Mesendoderm (in vitro differentiated cells): Measurements from ENCODE around the gene PLD4. TPM values are rescaled to one million over a fixed set of nuclear protein-coding genes. Genes with fewer than 3 reads are reported as not detected.
A peak's percentile ranks its signal among the peaks of the same experiment; 100 is the strongest.

Experiments
- DNase-seq: peaks from one replicate; pipeline ENCODE4 v3.0.0; 2013
- H2AK5ac ChIP-seq: 2 replicates; pipeline ENCODE4 v1.6.1; 2013; ENCODE audit warnings: low read length, inconsistent platforms
- H2BK120ac ChIP-seq: 2 replicates; pipeline ENCODE4 v1.6.1; 2013; ENCODE audit warnings: low read depth, mild to moderate bottlenecking, low read length, moderate library complexity, mixed read lengths
- H2BK15ac ChIP-seq: replicated peaks from 2 replicates; pipeline ENCODE4 v1.6.1; 2013; ENCODE audit warnings: low read depth, mild to moderate bottlenecking, moderate library complexity
- H2BK5ac ChIP-seq: 2 replicates; pipeline ENCODE4 v1.6.1; 2013; ENCODE audit warnings: low read length, inconsistent platforms
- H3K18ac ChIP-seq: 2 replicates; pipeline ENCODE4 v1.6.1; 2013; ENCODE audit warnings: mild to moderate bottlenecking, low read length, mixed read lengths
- H3K23ac ChIP-seq: one replicate; pipeline ENCODE4 v1.6.1; 2013; ENCODE audit warnings: low read length
- H3K27ac ChIP-seq: 2 replicates; pipeline ENCODE4 v1.5.1; 2013; ENCODE audit warnings: low read depth, mild to moderate bottlenecking, inconsistent platforms, low read length, moderate library complexity
- H3K27me3 ChIP-seq: 2 replicates; pipeline ENCODE4 v1.6.1; 2013; ENCODE audit warnings: low read length, control low read depth, mild to moderate bottlenecking, inconsistent platforms; ENCODE audit not compliant: insufficient read depth, poor library complexity
- H3K36me3 ChIP-seq: 2 replicates; pipeline ENCODE4 v1.6.1; 2013; ENCODE audit warnings: low read length, inconsistent platforms; ENCODE audit not compliant: control insufficient read depth, insufficient read depth
- H3K4ac ChIP-seq: one replicate; pipeline ENCODE4 v1.6.1; 2013; ENCODE audit warnings: low read depth, mild to moderate bottlenecking, low read length, moderate library complexity
- H3K4me1 ChIP-seq: 2 replicates; pipeline ENCODE4 v1.6.1; 2013; ENCODE audit warnings: low read depth, low read length, inconsistent platforms; ENCODE audit not compliant: control insufficient read depth
- H3K4me2 ChIP-seq: 2 replicates; pipeline ENCODE4 v1.6.1; 2013; ENCODE audit warnings: low read length
- H3K4me3 ChIP-seq: 2 replicates; pipeline ENCODE4 v1.5.1; 2013; ENCODE audit warnings: mild to moderate bottlenecking, low read length
- H3K56ac ChIP-seq: one replicate; pipeline ENCODE4 v1.6.1; 2013; ENCODE audit warnings: low read length
- H3K79me1 ChIP-seq: 2 replicates; pipeline ENCODE4 v1.6.1; 2013; ENCODE audit warnings: low read length, inconsistent platforms
- H3K79me2 ChIP-seq: 2 replicates; pipeline ENCODE4 v1.6.1; 2013; ENCODE audit warnings: mild to moderate bottlenecking, low read length; ENCODE audit not compliant: control insufficient read depth, insufficient read depth
- H3K9ac ChIP-seq: 2 replicates; pipeline ENCODE4 v1.6.1; 2013; ENCODE audit warnings: low read length, inconsistent platforms
- H4K5ac ChIP-seq: one replicate; pipeline ENCODE4 v1.6.1; 2013; ENCODE audit warnings: low read length
- H4K8ac ChIP-seq: one replicate; pipeline ENCODE4 v1.6.1; 2013; ENCODE audit warnings: low read depth, mild to moderate bottlenecking, control low read depth, low read length, moderate library complexity
- WGBS: extraction: QIAGEN DNeasy Blood & Tissue Kit; methylation state at CpG from one replicate; pipeline ENCODE4 v1.1.7; 2013; ENCODE audit warnings: low lambda C conversion rate, missing lambda C conversion rate; ENCODE audit not compliant: insufficient coverage; ENCODE audit errors: extremely low coverage; 5-methylcytosine and 5-hydroxymethylcytosine counted together
- polyA plus RNA-seq, 2 experiments: library from polyadenylated mRNA; stranded (reverse); fragments of 200-250 nt; gene quantifications; one replicate each; pipeline ENCODE4 v1.2.3, GENCODE V29; 2013

The PLD4 gene
- not detected for polyA plus RNA-seq (2013, experiment 1 of 2)
- polyA plus RNA-seq (2013, experiment 2 of 2) = not detected

- H3K23ac ChIP-seq = no peak within 1 kb of the TSS
- H3K79me1 ChIP-seq = no peaks in the 10 kb centered on the region
- H3K4ac ChIP-seq = no peak within 1 kb of the TSS
- H2AK5ac ChIP-seq = no peak within 1 kb of the TSS
- no peak within 1 kb of the TSS for H2BK5ac ChIP-seq
- H4K5ac ChIP-seq = no peak within 1 kb of the TSS
- no peak for DNase-seq
- no peaks in the 10 kb centered on the region for H3K27me3 ChIP-seq
- H2BK120ac ChIP-seq = no peak within 1 kb of the TSS
- no peak within 1 kb of the TSS for H3K9ac ChIP-seq
- H3K18ac ChIP-seq = no peak within 1 kb of the TSS
- no CpG with 5 or more reads among the region's 14 CpGs for WGBS
- no peaks in the 10 kb centered on the region for H3K79me2 ChIP-seq
- H3K4me2 ChIP-seq = no peak within 1 kb of the TSS
- no peak within 1 kb of the TSS for H3K56ac ChIP-seq
- no peak within 1 kb of the TSS for H3K27ac ChIP-seq
- no peak within 1 kb of the TSS for H4K8ac ChIP-seq
- no peak within 1 kb of the TSS for H2BK15ac ChIP-seq
- no peaks in the 10 kb centered on the region for H3K4me1 ChIP-seq
- no peaks in the 10 kb centered on the region for H3K36me3 ChIP-seq
- H3K4me3 ChIP-seq = no peak within 1 kb of the TSS
These were observed at the start of gene PLD4 for GRCh38 chr14:104924421-104925213. PLD4 (plus strand) TSS chr14:104924879; CDS start chr14:104927141, 2,262 bp downstream.

GRCh38 chr14:104875412-104875751 lies 49.3 kb upstream of the PLD4 start:
- Histone ChIP-seq H2BK120ac (no peak overlapping the region), H3K4me3 (no peak overlapping the region), H3K4ac (no peak overlapping the region), H3K79me1 (peaks cover 8% of the 10 kb centered on the region), H2BK15ac (no peak overlapping the region), H4K5ac (no peak overlapping the region), H3K4me1 (peaks cover 2% of the 10 kb centered on the region), H3K4me2 (no peak overlapping the region), H3K23ac (no peak overlapping the region), H3K56ac (no peak overlapping the region), H3K27ac (no peak overlapping the region), H3K27me3 (no peaks in the 10 kb centered on the region), H2BK5ac (no peak overlapping the region), H3K9ac (no peak overlapping the region), H2AK5ac (no peak overlapping the region), H3K18ac (no peak overlapping the region), H3K79me2 (no peaks in the 10 kb centered on the region), H4K8ac (no peak overlapping the region), H3K36me3 (no peaks in the 10 kb centered on the region)
- DNase-seq = no peak
- WGBS = no CpG with 5 or more reads among the region's 13 CpGs

GRCh38 chr14:104875811-104876210 lies 48.9 kb upstream of the PLD4 start:
- H2BK5ac ChIP-seq = no peak overlapping the region
- H4K5ac ChIP-seq = no peak overlapping the region
- no peak overlapping the region for H3K27ac ChIP-seq
- no peak overlapping the region for H2BK120ac ChIP-seq
- no peak overlapping the region for H4K8ac ChIP-seq
- no peak overlapping the region for H2AK5ac ChIP-seq
- H3K4me1 ChIP-seq = peaks cover 2% of the 10 kb centered on the region
- H3K79me2 ChIP-seq = no peaks in the 10 kb centered on the region
- H3K56ac ChIP-seq = no peak overlapping the region
- H3K36me3 ChIP-seq = no peaks in the 10 kb centered on the region
- no peaks in the 10 kb centered on the region for H3K27me3 ChIP-seq
- DNase-seq = no peak
- H2BK15ac ChIP-seq = no peak overlapping the region
- no CpG with 5 or more reads among the region's 8 CpGs for WGBS
- no peak overlapping the region for H3K23ac ChIP-seq
- H3K4me3 ChIP-seq = no peak overlapping the region
- H3K4ac ChIP-seq = no peak overlapping the region
- H3K4me2 ChIP-seq = no peak overlapping the region
- H3K9ac ChIP-seq = no peak overlapping the region
- H3K79me1 ChIP-seq = peaks cover 8% of the 10 kb centered on the region
- H3K18ac ChIP-seq = no peak overlapping the region

- Histone ChIP-seq H3K36me3 (no peaks in the 10 kb centered on the region), H3K4me3 (no peak overlapping the region), H2BK15ac (no peak overlapping the region), H3K9ac (no peak overlapping the region), H3K4ac (no peak overlapping the region), H3K79me2 (no peaks in the 10 kb centered on the region), H3K4me1 (peaks cover 2% of the 10 kb centered on the region), H3K4me2 (no peak overlapping the region), H2BK5ac (no peak overlapping the region), H3K79me1 (peaks cover 8% of the 10 kb centered on the region), H3K27ac (no peak overlapping the region), H3K27me3 (no peaks in the 10 kb centered on the region), H3K56ac (no peak overlapping the region), H2AK5ac (no peak overlapping the region), H2BK120ac (no peak overlapping the region), H4K8ac (no peak overlapping the region), H4K5ac (no peak overlapping the region), H3K18ac (no peak overlapping the region), H3K23ac (no peak overlapping the region)
- DNase-seq = peak; percentile 71
- WGBS = no CpG with 5 or more reads among the region's 8 CpGs
These were observed 48.4 kb upstream of the PLD4 start for GRCh38 chr14:104876251-104876699.

GRCh38 chr14:104877066-104877805 lies 47.4 kb upstream of the PLD4 start:
- no CpG with 5 or more reads among the region's 14 CpGs for WGBS
- H2BK120ac ChIP-seq = no peak overlapping the region
- H4K5ac ChIP-seq = no peak overlapping the region
- no peak overlapping the region for H3K9ac ChIP-seq
- no peak overlapping the region for H3K56ac ChIP-seq
- H3K23ac ChIP-seq = no peak overlapping the region
- no peak for DNase-seq
- no peak overlapping the region for H2BK15ac ChIP-seq
- H3K27me3 ChIP-seq = no peaks in the 10 kb centered on the region
- no peak overlapping the region for H3K18ac ChIP-seq
- H3K79me2 ChIP-seq = no peaks in the 10 kb centered on the region
- H3K4ac ChIP-seq = no peak overlapping the region
- peaks cover 4% of the 10 kb centered on the region for H3K79me1 ChIP-seq
- H2BK5ac ChIP-seq = no peak overlapping the region
- no peak overlapping the region for H3K4me2 ChIP-seq
- no peak overlapping the region for H4K8ac ChIP-seq
- H3K36me3 ChIP-seq = no peaks in the 10 kb centered on the region
- peaks cover 2% of the 10 kb centered on the region for H3K4me1 ChIP-seq
- no peak overlapping the region for H2AK5ac ChIP-seq
- no peak overlapping the region for H3K4me3 ChIP-seq
- H3K27ac ChIP-seq = no peak overlapping the region
